GM18505 (cell line): ENCODE results near the gene ACSS1.

ENCODE experiments used
- ATAC-seq: cut with Tn5 transposase; IDR thresholded peaks from one replicate; pipeline ENCODE4 v1.9.1; 2021; ENCODE audit not compliant: unreplicated experiment
- POLR2A ChIP-seq: IDR thresholded peaks from 4 replicates; pipeline ENCODE4 v1.6.1; 2011; ENCODE audit warnings: borderline replicate concordance; ENCODE audit not compliant: insufficient read depth, insufficient read length; ENCODE audit errors: extremely low read depth

ACSS1 gene

DNA sequence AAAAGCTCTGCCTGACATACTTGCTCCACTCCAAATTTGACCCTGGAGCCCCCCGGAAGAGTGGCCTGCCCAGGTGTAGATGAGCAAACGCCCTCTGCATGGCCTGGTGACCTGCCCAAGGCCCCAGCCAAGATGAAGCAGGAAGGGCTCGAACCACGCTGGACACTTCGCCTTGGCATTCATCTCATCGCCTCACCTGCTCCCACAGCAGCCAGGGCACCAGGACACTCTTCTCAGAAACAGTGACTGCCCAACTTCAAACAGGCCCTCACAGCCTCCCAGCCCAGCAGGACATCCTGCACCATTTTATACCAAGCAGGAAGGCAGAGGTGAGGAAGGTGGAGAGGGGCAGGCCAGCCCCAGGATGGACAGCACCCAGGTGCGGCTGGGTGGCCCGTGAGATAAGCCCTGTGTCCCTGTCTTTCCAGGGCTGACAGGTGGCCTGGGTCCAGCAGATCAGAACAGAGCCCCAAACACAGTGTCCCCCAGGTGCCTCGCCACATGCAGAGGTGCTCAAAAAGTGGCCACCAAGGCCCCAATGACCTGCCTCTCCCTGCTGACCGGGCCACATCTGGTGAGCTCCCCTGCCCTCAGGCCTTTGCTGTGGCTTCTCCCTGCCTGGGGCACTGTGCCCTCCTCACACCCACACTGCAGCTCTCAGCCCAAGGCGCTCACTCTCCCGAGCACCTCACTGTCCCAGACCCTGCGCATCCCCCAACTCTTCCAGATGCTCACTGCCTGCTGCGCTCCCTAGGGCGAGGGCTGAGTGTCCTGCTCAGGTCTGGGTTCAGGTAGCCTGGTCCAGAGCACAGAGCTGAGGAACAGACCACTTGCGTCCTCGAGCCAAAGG is 7.2 kb downstream of the ACSS1 start:
- no peak for TF ChIP-seq POLR2A
- no peak for ATAC-seq

DNA sequence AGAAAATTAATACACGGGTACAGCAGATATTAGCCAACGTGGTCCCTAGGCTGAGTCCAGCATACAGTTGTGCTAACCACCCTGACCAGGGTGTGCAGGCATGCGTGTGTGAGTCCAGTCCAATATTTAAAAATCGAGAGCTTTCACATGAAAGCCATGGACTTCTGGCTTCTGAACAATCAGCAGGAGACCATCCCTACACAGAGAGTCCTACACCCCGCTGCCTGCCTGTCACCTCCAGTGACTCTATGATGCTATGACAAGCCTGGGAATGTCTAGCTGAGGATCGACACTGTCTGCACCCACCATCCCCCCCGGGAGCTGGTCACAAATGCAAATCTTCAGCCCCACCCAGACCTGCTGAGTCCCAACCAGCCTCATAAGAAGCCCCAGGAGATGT is 7.9 kb downstream of the ACSS1 start:
- ATAC-seq: no peak
- no peak for TF ChIP-seq POLR2A

- no peak for ATAC-seq
- no peak for TF ChIP-seq POLR2A
Observed at GRCh38 chr20:25049261-25050060, 8.5 kb downstream of the ACSS1 start.

- TF ChIP-seq POLR2A: no peak
- ATAC-seq: no peak
Observed at GRCh38 chr20:25048519-25048952, 9.4 kb downstream of the ACSS1 start.

DNA sequence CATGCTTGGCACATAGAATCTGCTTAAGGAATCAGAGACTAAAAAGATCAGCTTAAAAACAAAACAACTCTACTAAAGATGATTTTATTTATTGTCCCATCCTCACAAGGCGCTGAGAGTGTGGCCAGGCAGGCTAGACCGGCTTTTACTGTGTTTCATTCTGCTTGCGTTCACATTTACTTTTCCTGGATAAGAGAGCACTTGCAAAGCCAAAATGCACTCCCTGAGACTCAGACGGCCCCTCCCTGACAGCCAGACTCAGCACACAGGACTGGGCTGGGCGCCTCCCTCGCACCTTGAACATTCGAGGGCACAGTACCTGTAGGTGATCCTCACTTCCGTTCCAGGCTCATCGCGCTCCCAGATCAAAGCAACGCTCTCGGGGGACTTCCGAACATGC is 10.2 kb downstream of the ACSS1 start:
- no peak for ATAC-seq
- TF ChIP-seq POLR2A: no peak

DNA sequence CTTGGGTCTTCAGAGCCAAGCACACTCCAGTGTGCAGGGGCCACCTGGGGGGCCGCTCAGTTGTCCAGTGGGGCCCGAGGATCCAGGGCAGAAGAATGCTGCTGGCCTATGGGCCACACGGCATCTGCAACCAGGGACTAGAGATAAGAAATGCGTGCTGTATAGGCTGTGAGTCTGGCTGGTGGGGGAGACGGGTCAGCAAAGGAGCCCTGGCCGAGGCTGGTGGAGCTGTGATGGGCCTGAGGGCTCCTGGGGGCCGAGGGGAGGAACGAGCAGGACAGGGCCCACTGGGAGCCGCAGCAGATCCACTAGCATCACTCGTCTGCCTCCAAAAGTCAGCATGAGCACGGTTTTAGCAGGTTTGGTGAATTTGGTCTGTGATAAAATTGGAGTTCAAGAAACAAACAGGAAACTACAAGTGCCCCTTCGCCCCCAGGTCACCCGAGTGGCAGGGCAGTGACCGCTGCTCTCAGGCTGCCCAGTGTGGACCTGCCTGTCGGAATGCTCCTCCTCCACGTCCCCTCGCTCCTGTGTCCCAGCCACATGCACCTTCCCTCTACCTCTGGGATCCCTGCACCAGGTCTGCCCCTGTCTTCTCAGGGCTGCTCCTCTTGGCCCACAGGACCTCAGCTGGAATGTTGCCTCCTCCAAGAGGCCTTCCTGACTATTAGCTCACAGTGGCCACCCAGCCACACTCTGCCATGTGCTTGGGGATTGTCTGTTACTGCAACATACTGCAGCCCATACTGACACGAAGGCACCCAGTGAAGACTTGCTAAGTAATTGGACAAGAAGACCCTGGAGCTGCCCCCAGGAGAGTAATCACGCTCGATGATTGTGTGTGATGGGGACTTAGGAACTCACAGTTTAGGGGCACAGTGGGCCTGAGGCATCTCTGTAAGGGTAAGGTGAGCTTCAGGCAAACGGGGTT is 10.9 kb downstream of the ACSS1 start:
- no peak for TF ChIP-seq POLR2A
- no peak for ATAC-seq

DNA sequence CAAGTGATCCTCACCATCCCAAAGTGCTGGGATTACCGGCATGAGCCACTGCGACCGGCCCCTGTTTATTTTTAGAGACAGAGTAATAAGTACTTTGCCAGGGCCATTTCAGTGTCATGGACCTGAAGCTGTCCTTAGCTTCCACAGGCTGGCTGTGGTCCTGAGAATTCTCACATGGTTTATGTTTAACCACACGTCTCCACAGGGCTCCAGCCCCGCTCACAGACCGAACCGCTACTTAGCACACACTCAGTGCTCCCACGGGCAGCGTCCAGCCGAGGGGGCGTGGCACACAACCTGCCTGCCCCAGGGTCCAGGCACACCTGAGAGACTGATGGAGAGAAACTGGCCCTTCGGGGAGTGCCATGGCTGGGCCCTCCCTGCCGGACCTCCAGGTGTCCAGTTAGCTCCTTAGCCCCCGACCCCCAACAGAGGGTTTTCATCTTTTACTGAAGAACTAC is 11.7 kb downstream of the ACSS1 start:
- TF ChIP-seq POLR2A: no peak
- ATAC-seq: no peak

DNA sequence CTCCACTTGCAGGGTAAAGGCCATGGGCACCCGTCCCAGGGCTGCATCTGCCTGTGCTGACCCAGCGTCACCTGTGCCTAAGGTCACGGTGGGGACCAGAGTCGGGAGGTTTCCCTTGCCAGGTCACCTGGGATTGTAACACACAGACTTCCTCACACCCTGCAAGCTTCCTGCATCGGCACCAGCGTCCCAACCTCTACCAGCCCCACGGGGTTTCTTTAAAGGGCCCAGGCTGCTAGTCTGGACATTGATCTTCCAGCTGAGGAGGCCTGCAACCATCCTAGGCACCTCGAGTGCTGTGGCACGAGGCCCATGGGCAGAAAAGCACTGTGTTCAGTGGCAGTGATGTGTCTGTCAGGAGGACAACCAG is 12.6 kb downstream of the ACSS1 start:
- TF ChIP-seq POLR2A: no peak
- ATAC-seq: no peak

GRCh38 chr20:25044660-25045342 is 13.1 kb downstream of the ACSS1 start:
- no peak for ATAC-seq
- TF ChIP-seq POLR2A: no peak

DNA sequence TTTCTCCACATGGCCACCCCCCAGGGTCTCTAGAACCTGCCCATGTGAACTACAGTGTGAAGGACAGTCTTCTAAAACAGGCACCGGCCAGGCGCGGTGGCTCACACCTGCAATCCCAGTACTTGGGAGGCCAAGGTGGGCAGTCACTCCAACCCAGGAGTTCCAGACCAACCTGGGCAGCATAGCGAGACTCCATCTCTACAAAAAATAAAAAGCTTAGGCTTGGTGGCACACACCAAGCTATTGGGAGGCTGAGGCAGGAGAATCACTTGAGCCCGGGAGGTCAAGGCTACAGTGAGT is 13.7 kb downstream of the ACSS1 start:
- ATAC-seq: no peak
- no peak for TF ChIP-seq POLR2A

DNA sequence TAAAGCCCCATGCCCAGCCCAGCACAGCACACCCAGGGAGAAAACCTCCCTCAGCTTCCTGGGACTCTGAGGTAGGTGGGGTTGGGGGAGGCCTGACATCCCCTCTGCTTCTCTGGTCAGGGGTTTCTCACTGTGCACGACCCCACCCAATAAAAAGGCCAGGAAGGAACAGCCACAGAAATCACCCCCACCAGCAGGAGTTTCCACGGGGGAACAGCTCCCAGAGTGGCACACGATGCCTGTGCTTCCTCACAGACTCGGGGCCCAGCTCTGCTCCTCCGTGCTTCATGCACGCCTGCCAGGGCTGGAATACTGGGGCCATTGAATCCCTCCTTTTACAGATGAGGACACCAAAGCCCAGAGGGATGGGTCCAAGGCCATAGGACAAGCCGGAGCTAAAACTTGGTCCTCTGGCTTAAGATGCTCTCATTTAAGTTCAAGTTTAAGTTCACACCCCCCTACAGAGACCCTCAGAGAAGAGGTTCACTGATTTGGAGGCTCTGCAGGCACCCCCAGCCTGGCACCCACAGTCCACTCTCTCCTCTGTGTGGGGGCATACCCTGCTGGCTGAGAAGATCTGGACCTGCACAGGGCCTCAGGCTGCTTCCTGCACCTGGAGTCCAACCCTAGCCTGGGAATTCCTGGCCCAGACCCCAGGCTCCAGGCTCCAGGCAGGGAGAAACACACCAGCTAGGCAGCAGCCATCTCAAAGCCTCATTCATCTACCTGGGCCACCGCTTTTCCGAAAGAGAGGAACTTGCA is 14.3 kb downstream of the ACSS1 start:
- ATAC-seq: no peak
- no peak for TF ChIP-seq POLR2A
